NB4 (cell line): ENCODE results near the gene C1QL2.

Source experiments
- DNase-seq: peaks from one replicate; pipeline ENCODE4 v3.0.0; 2010; ENCODE audit warnings: low read depth
- H3K4me3 ChIP-seq: one replicate; pipeline ENCODE4 v1.5.1; 2011; ENCODE audit warnings: mild to moderate bottlenecking, low read depth, low read length, moderate library complexity
- CTCF ChIP-seq: IDR thresholded peaks from one replicate; pipeline ENCODE4 v1.5.1; 2012; ENCODE audit warnings: low read depth, low read length
- MAX ChIP-seq: IDR thresholded peaks from 2 replicates; pipeline ENCODE4 v1.6.1; 2011; ENCODE audit warnings: low read depth, low read length
- MYC ChIP-seq: IDR thresholded peaks from 2 replicates; pipeline ENCODE4 v1.6.1; 2011; ENCODE audit warnings: low read depth, low read length
- POLR2A ChIP-seq: IDR thresholded peaks from 2 replicates; pipeline ENCODE4 v1.6.1; 2011; ENCODE audit warnings: mild to moderate bottlenecking; ENCODE audit not compliant: insufficient read length; ENCODE audit errors: extremely low read depth

The C1QL2 gene

GRCh38 chr2:119155633-119156032 lies 2.9 kb downstream of the C1QL2 start:
- no peak overlapping the region for H3K4me3 ChIP-seq
- no peak for DNase-seq
- TF ChIP-seq MYC = no peak
- TF ChIP-seq MAX = no peak
- TF ChIP-seq POLR2A = no peak
- no peak for TF ChIP-seq CTCF

- DNase-seq = no peak
- TF ChIP-seq MAX = no peak
- TF ChIP-seq CTCF = no peak
- TF ChIP-seq POLR2A = no peak
- TF ChIP-seq MYC = no peak
- H3K4me3 ChIP-seq = no peak overlapping the region
Observed at GRCh38 chr2:119154076-119154475, 4.5 kb downstream of the C1QL2 start.

GRCh38 chr2:119149611-119150010 lies 8.9 kb downstream of the C1QL2 start:
- TF ChIP-seq MYC = no peak
- no peak for TF ChIP-seq POLR2A
- no peak for TF ChIP-seq CTCF
- TF ChIP-seq MAX = no peak
- no peak overlapping the region for H3K4me3 ChIP-seq
- DNase-seq = no peak

GRCh38 chr2:119147776-119148715 lies 10.5 kb downstream of the C1QL2 start:
- TF ChIP-seq CTCF (no peak), POLR2A (no peak), MAX (no peak), MYC (no peak)
- no peak overlapping the region for H3K4me3 ChIP-seq
- DNase-seq = no peak

- TF ChIP-seq POLR2A (no peak), MYC (no peak), MAX (no peak), CTCF (no peak)
Observed at GRCh38 chr2:119144806-119145205, 13.7 kb downstream of the C1QL2 start.

More at GRCh38 chr2:119144806-119145205, 13.7 kb downstream of the C1QL2 start:
- no peak overlapping the region for H3K4me3 ChIP-seq
- no peak for DNase-seq
